ENCODE measurements around the gene TRRAP.

Gene TRRAP

GRCh38 chr7:98993024-98993897 lies 114.9 kb downstream of the TRRAP start:
- no peak for FAIRE-seq

- FAIRE-seq: no peak
These were observed 116.0 kb downstream of the TRRAP start for GRCh38 chr7:98994046-98994944.

- no peak for FAIRE-seq
These were observed 116.8 kb downstream of the TRRAP start for GRCh38 chr7:98995111-98995510.

- no peak for FAIRE-seq
These were observed 117.3 kb downstream of the TRRAP start for GRCh38 chr7:98995523-98996149.

- FAIRE-seq: no peak
These were observed 117.8 kb downstream of the TRRAP start for GRCh38 chr7:98996150-98996552.

GRCh38 chr7:98997846-98998245 lies 119.5 kb downstream of the TRRAP start:
- no peak for FAIRE-seq

- FAIRE-seq: no peak
These were observed 120.7 kb downstream of the TRRAP start for GRCh38 chr7:98998821-98999725.

GRCh38 chr7:99000196-99000903 lies 122.0 kb downstream of the TRRAP start:
- no peak for FAIRE-seq

- FAIRE-seq: no peak
These were observed 122.7 kb downstream of the TRRAP start for GRCh38 chr7:99000904-99001465.

- no peak for FAIRE-seq
These were observed 123.3 kb downstream of the TRRAP start for GRCh38 chr7:99001482-99002147.

GRCh38 chr7:99002148-99002826 lies 124.0 kb downstream of the TRRAP start:
- no peak for FAIRE-seq

- no peak for FAIRE-seq
These were observed 124.5 kb downstream of the TRRAP start for GRCh38 chr7:99002827-99003212.

- FAIRE-seq: no peak
These were observed 125.1 kb downstream of the TRRAP start for GRCh38 chr7:99003419-99003818.

GRCh38 chr7:99004216-99004615 lies 125.9 kb downstream of the TRRAP start:
- FAIRE-seq: no peak

GRCh38 chr7:99004781-99005500 lies 126.6 kb downstream of the TRRAP start:
- FAIRE-seq: no peak

GRCh38 chr7:99005776-99006175 lies 127.4 kb downstream of the TRRAP start:
- FAIRE-seq: no peak

- FAIRE-seq: no peak
These were observed 128.6 kb downstream of the TRRAP start for GRCh38 chr7:99006739-99007424.

- no peak for FAIRE-seq
These were observed 129.9 kb downstream of the TRRAP start for GRCh38 chr7:99008181-99008631.
